ENCODE results near the gene APOL1. TPM values are rescaled to one million over a fixed set of nuclear protein-coding genes. Genes with fewer than 3 reads are reported as not detected.
A peak's percentile ranks its signal among the peaks of the same experiment; 100 is the strongest.

Gene APOL1
- total RNA-seq, 6 experiments from 2014 or later: 0.55 to 6.2 (median 4.9) TPM

DNA sequence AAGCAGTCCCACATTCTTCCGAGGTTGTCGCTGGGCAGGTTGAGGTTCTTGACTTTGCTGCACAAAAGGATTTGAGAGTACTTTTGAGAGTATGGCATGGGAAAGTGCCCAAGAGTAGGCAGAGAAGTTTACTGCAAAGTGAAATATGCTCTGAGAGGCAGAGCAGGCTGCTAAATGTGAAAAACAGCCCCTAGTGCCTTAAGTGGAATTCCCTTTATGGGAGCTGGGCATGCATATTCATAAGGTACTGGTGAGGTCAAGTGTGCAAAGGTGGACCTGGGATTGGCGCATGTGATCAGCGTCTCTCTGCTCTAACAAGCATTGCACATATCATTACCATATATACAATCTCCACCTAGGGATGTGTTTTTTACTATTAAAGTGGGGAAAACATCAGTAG lies 39.3 kb upstream of the APOL1 start:
- Mint-ChIP-seq H3K27ac (no peak overlapping the region), H3K4me3 (no peak overlapping the region), H3K9me3 (peaks cover 15% of the 10 kb centered on the region), H3K4me1 (ENCODE audit: low read depth) (no peaks in the 10 kb centered on the region), H3K36me3 (ENCODE audit: low read depth) (peaks cover 6% of the 10 kb centered on the region), H3K27me3 (ENCODE audit: insufficient read depth) (peaks cover 78% of the 10 kb centered on the region)
- no peak for DNase-seq
- TF ChIP-seq, protein P1, sequence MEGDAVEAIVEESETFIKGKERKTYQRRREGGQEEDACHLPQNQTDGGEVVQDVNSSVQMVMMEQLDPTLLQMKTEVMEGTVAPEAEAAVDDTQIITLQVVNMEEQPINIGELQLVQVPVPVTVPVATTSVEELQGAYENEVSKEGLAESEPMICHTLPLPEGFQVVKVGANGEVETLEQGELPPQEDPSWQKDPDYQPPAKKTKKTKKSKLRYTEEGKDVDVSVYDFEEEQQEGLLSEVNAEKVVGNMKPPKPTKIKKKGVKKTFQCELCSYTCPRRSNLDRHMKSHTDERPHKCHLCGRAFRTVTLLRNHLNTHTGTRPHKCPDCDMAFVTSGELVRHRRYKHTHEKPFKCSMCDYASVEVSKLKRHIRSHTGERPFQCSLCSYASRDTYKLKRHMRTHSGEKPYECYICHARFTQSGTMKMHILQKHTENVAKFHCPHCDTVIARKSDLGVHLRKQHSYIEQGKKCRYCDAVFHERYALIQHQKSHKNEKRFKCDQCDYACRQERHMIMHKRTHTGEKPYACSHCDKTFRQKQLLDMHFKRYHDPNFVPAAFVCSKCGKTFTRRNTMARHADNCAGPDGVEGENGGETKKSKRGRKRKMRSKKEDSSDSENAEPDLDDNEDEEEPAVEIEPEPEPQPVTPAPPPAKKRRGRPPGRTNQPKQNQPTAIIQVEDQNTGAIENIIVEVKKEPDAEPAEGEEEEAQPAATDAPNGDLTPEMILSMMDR (IDR thresholded peaks at IDR 0.05): no peak

GRCh38 chr22:36215981-36216380 lies 37.0 kb upstream of the APOL1 start:
- H3K4me1 Mint-ChIP-seq (ENCODE audit: low read depth): no peaks in the 10 kb centered on the region
- H3K27me3 Mint-ChIP-seq (ENCODE audit: insufficient read depth): peaks cover 66% of the 10 kb centered on the region
- no peak overlapping the region for H3K4me3 Mint-ChIP-seq
- H3K9me3 Mint-ChIP-seq: no peaks in the 10 kb centered on the region
- no peak for DNase-seq
- TF ChIP-seq, protein P1 (IDR thresholded peaks at IDR 0.05): no peak
- H3K36me3 Mint-ChIP-seq (ENCODE audit: low read depth): no peaks in the 10 kb centered on the region
- no peak overlapping the region for H3K27ac Mint-ChIP-seq

DNA sequence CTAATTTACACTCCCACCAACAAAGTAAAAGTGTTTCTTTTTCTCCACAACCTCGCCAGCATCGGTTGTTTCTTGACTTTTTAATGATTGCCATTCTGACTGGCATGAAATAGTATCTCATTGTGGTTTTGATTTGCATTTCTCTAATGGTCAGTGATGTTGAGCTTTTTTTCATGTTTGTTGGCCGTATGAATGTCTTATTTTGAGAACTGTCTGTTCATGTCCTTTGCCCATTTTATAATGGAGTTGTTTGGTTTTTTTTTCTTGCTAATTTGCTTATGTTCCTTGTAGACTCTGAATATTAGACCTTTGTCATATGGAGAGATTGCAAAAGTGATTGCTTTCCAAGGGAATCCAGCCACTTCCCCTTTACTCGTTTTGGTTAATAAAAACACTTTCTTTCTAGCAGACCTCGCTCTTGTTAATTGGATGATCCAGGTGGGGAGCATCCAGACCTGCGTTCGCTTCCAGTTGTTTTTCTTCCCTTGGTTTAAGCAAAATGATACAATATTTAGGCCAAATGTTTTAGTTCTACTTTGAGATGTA lies 34.2 kb upstream of the APOL1 start:
- TF ChIP-seq, protein P1 (IDR thresholded peaks at IDR 0.05): no peak
- Mint-ChIP-seq H3K36me3 (ENCODE audit: low read depth) (no peaks in the 10 kb centered on the region), H3K27me3 (ENCODE audit: insufficient read depth) (peaks cover 45% of the 10 kb centered on the region), H3K9me3 (no peaks in the 10 kb centered on the region), H3K27ac (no peak overlapping the region), H3K4me3 (no peak overlapping the region), H3K4me1 (ENCODE audit: low read depth) (peaks cover 6% of the 10 kb centered on the region)
- no peak for DNase-seq

GRCh38 chr22:36220451-36220921 lies 32.4 kb upstream of the APOL1 start:
- TF ChIP-seq, protein P1 (IDR thresholded peaks at IDR 0.05): no peak
- H3K4me1 Mint-ChIP-seq (ENCODE audit: low read depth): peaks cover 6% of the 10 kb centered on the region
- H3K27ac Mint-ChIP-seq: no peak overlapping the region
- no peaks in the 10 kb centered on the region for H3K9me3 Mint-ChIP-seq
- no peak for DNase-seq
- H3K27me3 Mint-ChIP-seq (ENCODE audit: insufficient read depth): peaks cover 30% of the 10 kb centered on the region
- H3K4me3 Mint-ChIP-seq: no peak overlapping the region
- H3K36me3 Mint-ChIP-seq (ENCODE audit: low read depth): no peaks in the 10 kb centered on the region

DNA sequence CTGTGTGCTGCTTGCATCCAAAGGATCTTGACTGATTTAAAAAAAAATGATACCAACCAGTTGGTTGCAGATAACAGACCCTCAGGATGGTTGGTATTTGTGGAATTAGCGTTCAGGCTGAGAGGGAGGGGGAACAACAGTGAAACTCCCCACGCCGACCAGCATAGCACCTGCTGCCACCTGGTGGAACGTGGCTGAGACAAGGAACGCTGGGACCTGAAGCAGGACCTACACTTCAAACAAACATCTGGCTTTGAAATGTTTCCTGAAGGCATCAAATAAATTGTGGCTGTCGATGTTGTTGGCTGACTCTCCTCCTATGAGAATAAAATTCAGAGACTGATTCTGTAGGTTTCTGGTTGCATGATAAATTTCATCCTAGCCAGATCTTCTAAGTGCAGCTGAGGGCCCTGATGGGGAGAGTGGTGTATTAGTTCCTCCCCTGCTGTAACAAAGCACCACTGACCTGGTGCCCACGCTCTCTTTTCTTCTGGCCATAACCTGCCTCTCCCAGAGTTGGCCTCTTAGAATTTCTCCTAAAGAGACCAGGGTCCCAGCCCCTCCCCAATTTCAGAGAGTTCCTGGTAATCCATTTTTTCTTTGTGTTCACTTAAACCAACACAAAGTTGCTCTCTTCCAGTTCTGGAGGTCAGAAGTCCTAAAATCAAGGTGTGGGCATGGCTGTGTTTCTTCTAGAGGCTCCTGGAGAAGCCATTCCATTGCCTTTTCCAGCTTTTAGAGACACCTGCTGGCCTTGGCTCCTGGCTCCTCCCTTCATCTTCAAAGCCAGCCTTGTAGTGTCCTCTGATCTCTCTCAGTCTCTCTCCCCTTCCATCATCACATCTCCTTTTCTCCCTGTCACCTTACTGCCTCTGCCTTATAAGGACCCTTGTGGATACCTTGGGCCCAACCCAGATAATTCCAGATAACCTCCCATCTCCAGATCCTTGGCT lies 30.9 kb upstream of the APOL1 start:
- Mint-ChIP-seq H3K27ac (no peak overlapping the region), H3K4me3 (peak overlapping the region; percentile 81), H3K27me3 (ENCODE audit: insufficient read depth) (peaks cover 17% of the 10 kb centered on the region), H3K4me1 (ENCODE audit: low read depth) (peaks cover 6% of the 10 kb centered on the region), H3K36me3 (ENCODE audit: low read depth) (no peaks in the 10 kb centered on the region), H3K9me3 (no peaks in the 10 kb centered on the region)
- TF ChIP-seq, protein P1 (IDR thresholded peaks at IDR 0.05): peak; percentile 76
- no peak for DNase-seq
